Natural killer cell (primary cell): ENCODE results near the gene EYA4. TPM values are rescaled to one million over a fixed set of nuclear protein-coding genes. Genes with fewer than 3 reads are reported as not detected.

Source experiments
- ATAC-seq, 3 donors: fragments of 150-1000 bp in 2 of 3; fragments of 200-7000 bp in 1 of 3; cut with Tn5 transposase; 1 replicate in 1 of 3; 2 replicates in 2 of 3; pipeline ENCODE4 v1.10.0; 2021; ENCODE audit warnings: mild to moderate bottlenecking in 2 of 3, moderate library complexity in 2 of 3
- DNase-seq, 2 donors: peaks; one replicate each; pipeline versions ENCODE4 v3.0.0 to v3.0.0-alpha.2; 2013 to 2021; ENCODE audit warnings: mixed read lengths in 1 of 2
- H3K27ac ChIP-seq: one replicate; pipeline ENCODE4 v1.5.1; 2013; ENCODE audit warnings: mild to moderate bottlenecking, low read length
- H3K27me3 ChIP-seq: one replicate; pipeline ENCODE4 v1.6.1; 2013; ENCODE audit warnings: low read length; ENCODE audit not compliant: control insufficient read depth, insufficient read depth
- H3K36me3 ChIP-seq: one replicate; pipeline ENCODE4 v1.6.1; 2013; ENCODE audit warnings: low read length; ENCODE audit not compliant: control insufficient read depth, insufficient read depth
- H3K4me1 ChIP-seq: one replicate; pipeline ENCODE4 v1.6.1; 2013; ENCODE audit warnings: low read length; ENCODE audit not compliant: control insufficient read depth, insufficient read depth
- H3K4me3 ChIP-seq: one replicate; pipeline ENCODE4 v1.5.1; 2013; ENCODE audit warnings: low read length
- H3K9me3 ChIP-seq: one replicate; pipeline ENCODE4 v1.6.1; 2013; ENCODE audit warnings: low read length; ENCODE audit not compliant: control insufficient read depth, insufficient read depth
- H3K27ac Mint-ChIP-seq, 2 donors: one replicate each; pipeline ENCODE4 v1.8.0; 2022; ENCODE audit warnings: mild to moderate bottlenecking in 2 of 2, mixed read lengths in 2 of 2, moderate library complexity in 1 of 2
- H3K27me3 Mint-ChIP-seq, 2 donors: one replicate each; pipeline ENCODE4 v1.8.0; 2022; ENCODE audit warnings: low read depth in 2 of 2, mixed read lengths in 2 of 2
- H3K36me3 Mint-ChIP-seq: one replicate; pipeline ENCODE4 v1.8.0; 2022; ENCODE audit warnings: mixed read lengths
- H3K4me1 Mint-ChIP-seq, 2 donors: one replicate each; pipeline ENCODE4 v1.8.0; 2022; ENCODE audit warnings: mixed read lengths in 2 of 2
- H3K4me3 Mint-ChIP-seq: one replicate; pipeline ENCODE4 v1.8.0; 2022; ENCODE audit warnings: mild to moderate bottlenecking, moderate library complexity, mixed read lengths
- H3K9me3 Mint-ChIP-seq, 2 donors: one replicate each; pipeline ENCODE4 v1.8.0; 2022; ENCODE audit warnings: mixed read lengths in 2 of 2
- WGBS: methylation state at CpG from one replicate; pipeline ENCODE4 v1.1.7; 2013; ENCODE audit warnings: missing lambda C conversion rate; ENCODE audit not compliant: insufficient coverage; 5-methylcytosine and 5-hydroxymethylcytosine counted together
- intact Hi-C: fragments of 100-400 bp; cut with micrococcal nuclease; formaldehyde crosslinking; loops from one replicate; pipeline ENCODE4 v1.14.2; 2022
- total RNA-seq, 4 donors: library from RNA; stranded (reverse); fragments of 120-200 nt in 1 of 4; gene quantifications; one replicate each; pipeline versions ENCODE4 v1.2.3 to v1.2.4, GENCODE V29; 2013 to 2022
- TF ChIP-seq, protein P1 (sequence below): fragments of 200-600 bp; IDR thresholded peaks from one replicate; pipeline ENCODE4 v1.8.0; 2022; ENCODE audit warnings: antibody characterized with exemption

EYA4 gene
- total RNA-seq, 3 donors from 2014 or later (not counting 1 experiment from before 2014, with no cell fraction given): not detected

DNA sequence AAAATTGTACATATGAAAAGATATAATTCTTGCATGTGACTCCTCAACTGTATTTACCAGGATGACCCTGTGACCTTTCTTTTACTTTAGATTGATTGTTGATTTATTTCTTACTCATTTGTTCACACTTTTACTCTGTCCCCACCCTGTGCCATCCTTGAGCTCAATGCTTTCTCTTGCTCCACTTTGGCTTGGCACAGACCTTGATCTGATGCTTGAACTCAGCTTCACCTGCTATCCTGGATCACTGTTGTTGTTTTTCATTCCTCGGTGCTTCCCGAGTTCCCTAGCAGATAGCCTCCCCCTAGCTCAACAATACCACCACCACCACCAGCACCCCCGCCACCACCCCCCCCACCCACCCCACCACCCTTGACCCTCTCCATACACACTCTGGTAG lies 102.1 kb downstream of the EYA4 start:
- Mint-ChIP-seq H3K4me1 (no peaks in the 10 kb centered on the region), H3K27ac (no peak overlapping the region), H3K27me3 (no peaks in the 10 kb centered on the region), H3K9me3 (no peaks in the 10 kb centered on the region), H3K36me3 (no peaks in the 10 kb centered on the region), H3K4me3 (no peak overlapping the region)
- WGBS: 100% methylated on average over 1 of the region's 3 CpGs
- TF ChIP-seq, protein P1, sequence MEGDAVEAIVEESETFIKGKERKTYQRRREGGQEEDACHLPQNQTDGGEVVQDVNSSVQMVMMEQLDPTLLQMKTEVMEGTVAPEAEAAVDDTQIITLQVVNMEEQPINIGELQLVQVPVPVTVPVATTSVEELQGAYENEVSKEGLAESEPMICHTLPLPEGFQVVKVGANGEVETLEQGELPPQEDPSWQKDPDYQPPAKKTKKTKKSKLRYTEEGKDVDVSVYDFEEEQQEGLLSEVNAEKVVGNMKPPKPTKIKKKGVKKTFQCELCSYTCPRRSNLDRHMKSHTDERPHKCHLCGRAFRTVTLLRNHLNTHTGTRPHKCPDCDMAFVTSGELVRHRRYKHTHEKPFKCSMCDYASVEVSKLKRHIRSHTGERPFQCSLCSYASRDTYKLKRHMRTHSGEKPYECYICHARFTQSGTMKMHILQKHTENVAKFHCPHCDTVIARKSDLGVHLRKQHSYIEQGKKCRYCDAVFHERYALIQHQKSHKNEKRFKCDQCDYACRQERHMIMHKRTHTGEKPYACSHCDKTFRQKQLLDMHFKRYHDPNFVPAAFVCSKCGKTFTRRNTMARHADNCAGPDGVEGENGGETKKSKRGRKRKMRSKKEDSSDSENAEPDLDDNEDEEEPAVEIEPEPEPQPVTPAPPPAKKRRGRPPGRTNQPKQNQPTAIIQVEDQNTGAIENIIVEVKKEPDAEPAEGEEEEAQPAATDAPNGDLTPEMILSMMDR: no peak
- Histone ChIP-seq H3K4me1 (no peaks in the 10 kb centered on the region), H3K9me3 (no peaks in the 10 kb centered on the region), H3K4me3 (no peak overlapping the region), H3K36me3 (no peaks in the 10 kb centered on the region), H3K27ac (no peak overlapping the region), H3K27me3 (no peaks in the 10 kb centered on the region)
- intact Hi-C loops: no loop called here
- DNase-seq (no peak), ATAC-seq (no peak)

DNA sequence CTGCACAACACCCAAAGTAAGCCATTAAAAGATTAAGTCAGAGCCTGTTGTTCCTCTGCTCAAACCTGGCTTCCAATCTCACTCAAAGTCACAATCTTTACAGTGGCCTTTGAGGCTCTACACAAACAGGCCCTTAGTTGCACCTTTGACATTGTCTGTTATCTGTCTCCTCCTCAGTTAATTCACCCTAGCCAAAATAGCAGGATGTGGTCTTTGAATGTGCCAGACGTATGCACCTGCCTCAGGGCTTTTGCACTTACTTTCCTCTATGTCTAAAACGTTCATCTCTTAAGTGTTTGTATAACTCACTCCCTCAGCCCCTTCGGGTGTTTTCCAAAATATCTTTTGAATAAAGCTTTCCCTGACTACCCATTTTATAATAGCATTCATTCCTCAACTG lies 107.7 kb downstream of the EYA4 start:
- Mint-ChIP-seq H3K36me3 (no peaks in the 10 kb centered on the region), H3K4me3 (no peak overlapping the region), H3K9me3 (peaks cover 0 to 4% of the 10 kb centered on the region in 2 donors), H3K27me3 (no peaks in the 10 kb centered on the region), H3K27ac (no peak overlapping the region), H3K4me1 (no peaks in the 10 kb centered on the region)
- 65% methylated on average over 3 of the region's 3 CpGs for WGBS
- TF ChIP-seq, protein P1: no peak
- Histone ChIP-seq H3K36me3 (no peaks in the 10 kb centered on the region), H3K9me3 (no peaks in the 10 kb centered on the region), H3K4me3 (no peak overlapping the region), H3K4me1 (no peaks in the 10 kb centered on the region), H3K27ac (no peak overlapping the region), H3K27me3 (no peaks in the 10 kb centered on the region)
- DNase-seq (no peak), ATAC-seq (no peak)
- intact Hi-C loops: no loop called here

DNA sequence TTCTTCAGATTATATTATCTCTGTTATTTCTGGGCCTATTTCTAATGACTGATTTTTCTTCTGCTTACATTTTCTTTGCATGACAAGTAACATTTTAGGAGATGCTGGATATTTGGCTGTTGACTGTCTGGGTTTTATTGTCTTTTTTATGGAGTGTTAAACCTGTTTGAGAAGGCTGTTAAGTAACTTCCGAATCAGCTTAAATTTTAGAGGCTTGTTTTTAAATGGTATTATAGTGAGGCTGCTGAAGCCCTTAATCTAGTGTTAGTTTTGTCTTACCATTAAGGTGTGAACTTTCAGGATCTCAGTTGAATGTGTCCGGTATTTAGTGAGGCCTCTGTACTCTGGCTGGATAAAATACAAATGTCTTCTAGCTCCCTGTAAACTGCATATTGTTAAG lies 109.8 kb downstream of the EYA4 start:
- H3K36me3 ChIP-seq: no peaks in the 10 kb centered on the region
- WGBS: 85% methylated on average over 2 of the region's 2 CpGs

DNA sequence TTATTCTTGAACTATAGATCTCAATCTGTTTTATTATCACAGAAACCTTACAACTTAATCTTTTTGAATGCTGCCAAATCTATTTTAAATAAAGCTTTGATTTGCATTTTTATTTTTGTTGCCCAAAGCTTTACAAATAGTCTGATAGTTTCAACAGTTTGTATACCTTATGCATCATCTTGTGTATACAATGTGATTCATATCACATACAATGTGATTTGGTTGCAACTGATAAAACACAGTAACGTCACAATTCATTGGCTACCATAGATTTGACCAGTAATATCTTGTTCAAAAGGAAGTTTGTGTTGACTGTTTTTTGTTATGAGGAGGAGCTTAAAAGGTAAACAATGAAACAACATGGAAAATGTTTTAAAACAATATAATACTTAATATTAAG lies 110.9 kb downstream of the EYA4 start:
- WGBS: no CpG with 5 or more reads among the region's 1 CpG
- H3K27me3 ChIP-seq: no peaks in the 10 kb centered on the region
- no peak overlapping the region for H3K4me3 Mint-ChIP-seq
- DNase-seq (no peak), ATAC-seq (no peak)
- H3K27ac Mint-ChIP-seq: no peak overlapping the region
- H3K9me3 Mint-ChIP-seq: peaks cover 3 to 7% of the 10 kb centered on the region in 2 donors
- no peaks in the 10 kb centered on the region for H3K4me1 Mint-ChIP-seq
- H3K27ac ChIP-seq: no peak overlapping the region
- TF ChIP-seq, protein P1: no peak
- H3K36me3 Mint-ChIP-seq: no peaks in the 10 kb centered on the region
- no peaks in the 10 kb centered on the region for H3K4me1 ChIP-seq
- H3K9me3 ChIP-seq: no peaks in the 10 kb centered on the region
- no peaks in the 10 kb centered on the region for H3K36me3 ChIP-seq
- intact Hi-C loops: no loop called here
- no peak overlapping the region for H3K4me3 ChIP-seq
- no peaks in the 10 kb centered on the region for H3K27me3 Mint-ChIP-seq

More for the DNA sequence above, 109.8 kb downstream of the EYA4 start:
- no peaks in the 10 kb centered on the region for H3K27me3 ChIP-seq
- no peak overlapping the region for H3K27ac ChIP-seq
- Mint-ChIP-seq H3K4me3 (no peak overlapping the region), H3K27me3 (no peaks in the 10 kb centered on the region), H3K4me1 (no peaks in the 10 kb centered on the region), H3K36me3 (no peaks in the 10 kb centered on the region), H3K27ac (no peak overlapping the region), H3K9me3 (peaks cover 0 to 4% of the 10 kb centered on the region in 2 donors)
- TF ChIP-seq, protein P1: no peak
- ATAC-seq (no peak), DNase-seq (no peak)
- intact Hi-C loops: no loop called here
- H3K9me3 ChIP-seq: no peaks in the 10 kb centered on the region
- H3K4me1 ChIP-seq: no peaks in the 10 kb centered on the region
- H3K4me3 ChIP-seq: no peak overlapping the region
